Neural progenitor cell (in vitro differentiated cells): ENCODE measurements around the gene KRT73. TPM values are rescaled to one million over a fixed set of nuclear protein-coding genes. Genes with fewer than 3 reads are reported as not detected.

ENCODE experiments used
- DNase-seq: peaks from one replicate; pipeline ENCODE4 v3.0.0-alpha.2; 2016; ENCODE audit warnings: low spot score
- H2AFZ ChIP-seq: fragments of 200-600 bp; sonication (generic); replicated peaks from 2 replicates; pipeline ENCODE4 v1.6.1; 2016; ENCODE audit warnings: antibody characterized with exemption
- H3F3A ChIP-seq: fragments of 200-600 bp; sonication (generic); 2 replicates; pipeline ENCODE4 v1.6.1; 2016; ENCODE audit warnings: antibody characterized with exemption, low read depth
- H3K27ac ChIP-seq: fragments of 200-600 bp; sonication (generic); 2 replicates; pipeline ENCODE4 v1.5.1; 2016; ENCODE audit warnings: mild to moderate bottlenecking
- H3K27me3 ChIP-seq: fragments of 200-600 bp; sonication (generic); 2 replicates; pipeline ENCODE4 v1.6.1; 2016; ENCODE audit warnings: mild to moderate bottlenecking, moderate library complexity
- H3K36me3 ChIP-seq: fragments of 200-600 bp; sonication (generic); 2 replicates; pipeline ENCODE4 v1.5.1; 2016
- H3K4me1 ChIP-seq: fragments of 200-600 bp; sonication (generic); 2 replicates; pipeline ENCODE4 v1.6.1; 2016; ENCODE audit warnings: mixed run types
- H3K4me2 ChIP-seq: fragments of 200-600 bp; sonication (generic); 2 replicates; pipeline ENCODE4 v1.6.1; 2016
- H3K4me3 ChIP-seq: fragments of 200-600 bp; sonication (generic); 2 replicates; pipeline ENCODE4 v1.5.1; 2016
- H3K79me2 ChIP-seq: fragments of 200-600 bp; sonication (generic); 2 replicates; pipeline ENCODE4 v1.6.1; 2016; ENCODE audit warnings: low read depth
- H3K9ac ChIP-seq: fragments of 200-600 bp; sonication (generic); 2 replicates; pipeline ENCODE4 v1.6.1; 2016
- H3K9me3 ChIP-seq: fragments of 200-600 bp; sonication (generic); 2 replicates; pipeline ENCODE4 v1.5.1; 2016; ENCODE audit warnings: low read depth
- H4K20me1 ChIP-seq: fragments of 200-600 bp; sonication (generic); 2 replicates; pipeline ENCODE4 v1.6.1; 2016; ENCODE audit warnings: low read depth
- H3K27ac Mint-ChIP-seq: 3 replicates; pipeline ENCODE4 v1.8.0; 2021; ENCODE audit warnings: mixed read lengths
- H3K27me3 Mint-ChIP-seq: 2 replicates; pipeline ENCODE4 v1.8.0; 2022; ENCODE audit warnings: low read depth, mild to moderate bottlenecking, inconsistent platforms, moderate library complexity, mixed read lengths; ENCODE audit not compliant: insufficient read depth
- H3K36me3 Mint-ChIP-seq: 3 replicates; pipeline ENCODE4 v1.8.0; 2021; ENCODE audit warnings: mixed read lengths
- H3K4me1 Mint-ChIP-seq: 3 replicates; pipeline ENCODE4 v1.8.0; 2021; ENCODE audit warnings: mixed read lengths
- H3K4me3 Mint-ChIP-seq: 3 replicates; pipeline ENCODE4 v1.8.0; 2021; ENCODE audit warnings: mild to moderate bottlenecking, moderate library complexity, mixed read lengths
- H3K9me3 Mint-ChIP-seq: 3 replicates; pipeline ENCODE4 v1.8.0; 2020; ENCODE audit warnings: mixed read lengths
- EZH2 ChIP-seq: fragments of 200-600 bp; sonication (generic); IDR thresholded peaks from 2 replicates; pipeline ENCODE4 v1.6.1; 2017; ENCODE audit warnings: antibody characterized with exemption, mild to moderate bottlenecking, moderate library complexity
- EZH2phosphoT487 ChIP-seq: fragments of 200-600 bp; sonication (generic); IDR thresholded peaks from 2 replicates; pipeline ENCODE4 v1.6.1; 2017; ENCODE audit warnings: antibody characterized with exemption
- total RNA-seq: library from RNA; depleted of rRNA; stranded (reverse); fragments of >200 nt; gene quantifications from 2 replicates; pipeline ENCODE4 v1.2.3, GENCODE V29; 2015; ENCODE audit warnings: low replicate concordance
- TF ChIP-seq, protein P1 (sequence below): fragments of 200-600 bp; sonication (generic); IDR thresholded peaks from 2 replicates; pipeline ENCODE4 v1.5.1; 2017; ENCODE audit warnings: antibody characterized with exemption, mild to moderate bottlenecking

KRT73 gene
- total RNA-seq, 1 donor from 2014 or later, result not detected

DNA sequence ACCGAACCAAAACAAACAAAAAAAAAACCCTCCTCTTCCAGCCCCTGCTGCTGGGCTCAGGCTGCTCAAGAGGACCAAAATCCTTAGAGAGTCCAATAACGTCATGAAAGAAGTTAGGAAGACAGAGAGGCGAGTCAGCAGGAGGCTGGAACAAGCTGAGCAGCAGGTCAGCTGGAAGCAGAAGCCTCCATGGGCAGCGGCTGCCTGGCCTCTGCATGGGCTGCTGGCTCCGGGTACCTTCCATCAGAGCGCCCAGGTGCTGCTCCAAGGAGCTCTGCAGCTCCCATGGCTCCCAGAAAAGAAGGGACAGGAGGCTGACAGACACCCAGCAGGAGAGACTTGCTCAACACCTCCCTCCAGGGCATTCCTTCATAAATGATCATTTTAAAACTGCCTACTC, 36.9 kb upstream of the KRT73 start:
- H4K20me1 ChIP-seq, result no peaks in the 10 kb centered on the region
- no peak overlapping the region for H3K27ac ChIP-seq
- H3K9ac ChIP-seq, result no peak overlapping the region
- no peaks in the 10 kb centered on the region for H3K36me3 ChIP-seq
- Mint-ChIP-seq H3K36me3 (no peaks in the 10 kb centered on the region), H3K27ac (no peak overlapping the region), H3K27me3 (peaks cover 11% of the 10 kb centered on the region), H3K9me3 (peaks cover 5% of the 10 kb centered on the region), H3K4me1 (peaks cover 5% of the 10 kb centered on the region), H3K4me3 (no peak overlapping the region)
- H3K79me2 ChIP-seq, result no peaks in the 10 kb centered on the region
- no peaks in the 10 kb centered on the region for H3K9me3 ChIP-seq
- no peaks in the 10 kb centered on the region for H3F3A ChIP-seq
- no peak for TF ChIP-seq EZH2
- TF ChIP-seq EZH2phosphoT487, result no peak
- TF ChIP-seq, protein P1, sequence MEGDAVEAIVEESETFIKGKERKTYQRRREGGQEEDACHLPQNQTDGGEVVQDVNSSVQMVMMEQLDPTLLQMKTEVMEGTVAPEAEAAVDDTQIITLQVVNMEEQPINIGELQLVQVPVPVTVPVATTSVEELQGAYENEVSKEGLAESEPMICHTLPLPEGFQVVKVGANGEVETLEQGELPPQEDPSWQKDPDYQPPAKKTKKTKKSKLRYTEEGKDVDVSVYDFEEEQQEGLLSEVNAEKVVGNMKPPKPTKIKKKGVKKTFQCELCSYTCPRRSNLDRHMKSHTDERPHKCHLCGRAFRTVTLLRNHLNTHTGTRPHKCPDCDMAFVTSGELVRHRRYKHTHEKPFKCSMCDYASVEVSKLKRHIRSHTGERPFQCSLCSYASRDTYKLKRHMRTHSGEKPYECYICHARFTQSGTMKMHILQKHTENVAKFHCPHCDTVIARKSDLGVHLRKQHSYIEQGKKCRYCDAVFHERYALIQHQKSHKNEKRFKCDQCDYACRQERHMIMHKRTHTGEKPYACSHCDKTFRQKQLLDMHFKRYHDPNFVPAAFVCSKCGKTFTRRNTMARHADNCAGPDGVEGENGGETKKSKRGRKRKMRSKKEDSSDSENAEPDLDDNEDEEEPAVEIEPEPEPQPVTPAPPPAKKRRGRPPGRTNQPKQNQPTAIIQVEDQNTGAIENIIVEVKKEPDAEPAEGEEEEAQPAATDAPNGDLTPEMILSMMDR, result no peak
- DNase-seq, result no peak
- H3K4me2 ChIP-seq, result no peak overlapping the region
- no peak overlapping the region for H3K4me3 ChIP-seq
- H3K27me3 ChIP-seq, result no peaks in the 10 kb centered on the region
- H3K4me1 ChIP-seq, result peaks cover 11% of the 10 kb centered on the region
- H2AFZ ChIP-seq, result no peak overlapping the region

GRCh38 chr12:52651726-52652261, 33.4 kb upstream of the KRT73 start, which contains the start of gene KRT2:
Gene KRT2 (minus strand): TSS chr12:52652211. CDS start chr12:52652142, 69 bp downstream.
- H3K36me3 ChIP-seq, result no peaks in the 10 kb centered on the region
- Mint-ChIP-seq H3K4me1 (peaks cover 5% of the 10 kb centered on the region), H3K9me3 (peaks cover 5% of the 10 kb centered on the region), H3K4me3 (no peak within 1 kb of the TSS), H3K27me3 (peaks cover 11% of the 10 kb centered on the region), H3K36me3 (no peaks in the 10 kb centered on the region), H3K27ac (no peak within 1 kb of the TSS)
- H3K79me2 ChIP-seq, result no peaks in the 10 kb centered on the region
- H3K27me3 ChIP-seq, result no peaks in the 10 kb centered on the region
- H4K20me1 ChIP-seq, result no peaks in the 10 kb centered on the region
- H3K27ac ChIP-seq, result no peak within 1 kb of the TSS
- no peak for DNase-seq
- no peaks in the 10 kb centered on the region for H3K9me3 ChIP-seq
- peaks cover 17% of the 10 kb centered on the region for H3K4me1 ChIP-seq
- H2AFZ ChIP-seq, result no peak within 1 kb of the TSS
- no peak within 1 kb of the TSS for H3K4me2 ChIP-seq
- H3K4me3 ChIP-seq, result no peak within 1 kb of the TSS
- no peaks in the 10 kb centered on the region for H3F3A ChIP-seq
- TF ChIP-seq EZH2phosphoT487, result no peak
- TF ChIP-seq, protein P1, result no peak
- TF ChIP-seq EZH2, result no peak
- H3K9ac ChIP-seq, result no peak within 1 kb of the TSS

GRCh38 chr12:52650520-52651081, 32.2 kb upstream of the KRT73 start:
- H3K79me2 ChIP-seq, result no peaks in the 10 kb centered on the region
- DNase-seq, result no peak
- H3K27me3 Mint-ChIP-seq, result peaks cover 9% of the 10 kb centered on the region
- no peak overlapping the region for H3K4me3 ChIP-seq
- no peaks in the 10 kb centered on the region for H3K36me3 ChIP-seq
- H3K27ac Mint-ChIP-seq, result no peak overlapping the region
- peaks cover 5% of the 10 kb centered on the region for H3K9me3 Mint-ChIP-seq
- H3K9ac ChIP-seq, result no peak overlapping the region
- no peaks in the 10 kb centered on the region for H3K27me3 ChIP-seq
- TF ChIP-seq EZH2, result no peak
- TF ChIP-seq, protein P1, result no peak
- no peak for TF ChIP-seq EZH2phosphoT487
- no peak overlapping the region for H2AFZ ChIP-seq
- H3K4me1 Mint-ChIP-seq, result peaks cover 2% of the 10 kb centered on the region
- H3K36me3 Mint-ChIP-seq, result no peaks in the 10 kb centered on the region
- H3K4me1 ChIP-seq, result peaks cover 14% of the 10 kb centered on the region
- no peak overlapping the region for H3K4me3 Mint-ChIP-seq
- H3F3A ChIP-seq, result no peaks in the 10 kb centered on the region
- no peak overlapping the region for H3K27ac ChIP-seq
- H3K4me2 ChIP-seq, result no peak overlapping the region
- no peaks in the 10 kb centered on the region for H3K9me3 ChIP-seq
- H4K20me1 ChIP-seq, result no peaks in the 10 kb centered on the region
